Lower leg skin (tissue), 4 donors: Measurements from ENCODE around the gene WDR75. TPM values are rescaled to one million over a fixed set of nuclear protein-coding genes. Genes with fewer than 3 reads are reported as not detected.

Experiments used
- DNase-seq, 2 donors: peaks; one replicate each; pipeline ENCODE4 v3.0.0-alpha.2; 2019; ENCODE audit warnings: low spot score in 2 of 2
- H3K4me3 ChIP-seq: fragments of 200-600 bp; sonication (generic); 2 replicates; pipeline ENCODE4 v1.5.1; 2017; ENCODE audit warnings: mild to moderate bottlenecking, low read depth; ENCODE audit not compliant: poor library complexity, severe bottlenecking
- POLR2A ChIP-seq, 2 donors: fragments of 450-650 bp; IDR thresholded peaks; one replicate each; pipeline ENCODE4 v1.6.1; 2016 to 2017; ENCODE audit warnings: antibody characterized with exemption in 2 of 2, mild to moderate bottlenecking in 1 of 2, moderate library complexity in 1 of 2
- WGBS, 2 donors: methylation state at CpG; one replicate each; pipeline ENCODE4 v1.1.5; 2018; 5-methylcytosine and 5-hydroxymethylcytosine counted together
- intact Hi-C: fragments of 100-400 bp; cut with DNase I; formaldehyde crosslinking; loops from one replicate; pipeline ENCODE4 v1.15.0; 2023; ENCODE audit warnings: low total_unique reads
- total RNA-seq, 4 donors: library from RNA; depleted of rRNA; stranded (reverse); fragments of >200 nt; gene quantifications; one replicate each; pipeline ENCODE4 v1.1.0, GENCODE V29; 2016
- TF ChIP-seq, protein P1 (sequence below), 3 donors: fragments of 450-650 bp; IDR thresholded peaks; one replicate each; pipeline ENCODE4 v1.5.1; 2016; ENCODE audit warnings: antibody characterized with exemption in 3 of 3, mild to moderate bottlenecking in 3 of 3, moderate library complexity in 2 of 3

Gene WDR75
- total RNA-seq, 4 donors from 2014 or later = 20.8 to 38.1 (median 26.4) TPM

DNA sequence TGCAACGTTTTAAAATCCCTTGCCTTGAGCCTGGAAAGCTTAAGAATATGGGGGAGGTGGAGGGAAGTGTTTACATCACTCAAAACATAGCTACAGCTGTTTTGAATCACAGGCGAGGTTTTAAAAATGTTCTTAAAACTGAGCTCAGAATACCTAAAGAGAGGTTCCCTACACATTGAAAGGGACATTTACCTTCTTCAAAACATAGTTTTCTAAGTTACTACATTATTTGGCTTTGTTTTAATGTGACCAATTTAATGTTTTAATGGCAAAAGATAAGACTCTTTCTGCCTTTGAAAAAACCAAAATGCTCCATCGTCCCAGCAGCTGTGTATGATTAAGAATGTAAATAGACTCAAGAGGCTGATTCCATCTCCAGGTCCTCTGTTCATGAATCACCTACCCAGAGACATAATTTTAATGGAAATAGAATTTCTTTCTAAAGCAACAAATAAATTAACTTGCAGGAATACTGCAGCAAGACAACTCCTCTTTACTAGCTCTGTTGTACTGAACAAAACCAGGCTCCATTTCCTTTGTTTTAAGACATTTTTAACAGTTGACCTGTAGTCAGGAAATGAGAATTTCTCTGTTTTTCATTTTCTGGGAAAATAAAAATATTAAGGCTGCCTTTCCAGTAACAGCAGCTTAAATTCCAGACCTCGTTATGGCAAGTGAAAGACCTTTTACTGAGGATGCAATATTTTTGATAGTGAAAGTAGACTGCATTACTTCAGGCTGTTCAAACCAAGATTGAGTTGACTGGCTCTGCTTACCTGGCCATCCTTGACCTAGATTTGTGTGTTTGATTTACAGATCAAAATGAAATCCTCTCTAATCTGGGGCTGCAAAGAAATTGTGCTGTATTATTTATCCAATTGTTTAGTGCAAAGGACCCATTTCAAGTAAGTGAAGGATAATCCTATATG is 33.7 kb upstream of the WDR75 start:
- TF ChIP-seq POLR2A (IDR thresholded peaks at IDR 0.05) = no peak
- TF ChIP-seq, protein P1, sequence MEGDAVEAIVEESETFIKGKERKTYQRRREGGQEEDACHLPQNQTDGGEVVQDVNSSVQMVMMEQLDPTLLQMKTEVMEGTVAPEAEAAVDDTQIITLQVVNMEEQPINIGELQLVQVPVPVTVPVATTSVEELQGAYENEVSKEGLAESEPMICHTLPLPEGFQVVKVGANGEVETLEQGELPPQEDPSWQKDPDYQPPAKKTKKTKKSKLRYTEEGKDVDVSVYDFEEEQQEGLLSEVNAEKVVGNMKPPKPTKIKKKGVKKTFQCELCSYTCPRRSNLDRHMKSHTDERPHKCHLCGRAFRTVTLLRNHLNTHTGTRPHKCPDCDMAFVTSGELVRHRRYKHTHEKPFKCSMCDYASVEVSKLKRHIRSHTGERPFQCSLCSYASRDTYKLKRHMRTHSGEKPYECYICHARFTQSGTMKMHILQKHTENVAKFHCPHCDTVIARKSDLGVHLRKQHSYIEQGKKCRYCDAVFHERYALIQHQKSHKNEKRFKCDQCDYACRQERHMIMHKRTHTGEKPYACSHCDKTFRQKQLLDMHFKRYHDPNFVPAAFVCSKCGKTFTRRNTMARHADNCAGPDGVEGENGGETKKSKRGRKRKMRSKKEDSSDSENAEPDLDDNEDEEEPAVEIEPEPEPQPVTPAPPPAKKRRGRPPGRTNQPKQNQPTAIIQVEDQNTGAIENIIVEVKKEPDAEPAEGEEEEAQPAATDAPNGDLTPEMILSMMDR (IDR thresholded peaks at IDR 0.05) = no peak
- no peak for DNase-seq
- intact Hi-C loops = no loop called here
- no peak overlapping the region for H3K4me3 ChIP-seq
- 26 to 29% methylated on average over 4 of the region's 4 CpGs for WGBS, 2 donors

DNA sequence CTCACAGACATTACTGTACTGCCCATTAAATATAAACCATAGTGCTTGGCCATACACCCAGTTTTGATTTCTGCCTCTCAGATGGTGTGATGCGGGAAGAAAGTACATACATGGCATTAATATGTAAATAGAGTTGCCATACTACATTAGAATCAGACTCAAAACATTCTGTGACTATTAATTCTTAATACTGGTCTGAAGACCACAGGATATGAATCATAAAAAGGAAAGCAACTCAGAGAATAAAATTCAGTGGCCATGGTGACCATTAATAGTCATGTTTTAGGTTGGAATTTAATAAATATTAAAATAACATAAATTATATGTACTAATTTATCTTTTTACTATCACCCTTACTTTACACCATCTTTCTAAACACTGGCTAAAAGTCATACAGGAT is 33.0 kb upstream of the WDR75 start:
- 88% methylated on average over 1 of the region's 1 CpG for WGBS, 2 donors
- intact Hi-C loops = no loop called here
- no peak for TF ChIP-seq POLR2A (IDR thresholded peaks at IDR 0.05)
- TF ChIP-seq, protein P1 (IDR thresholded peaks at IDR 0.05) = no peak
- no peak for DNase-seq
- H3K4me3 ChIP-seq = no peak overlapping the region

DNA sequence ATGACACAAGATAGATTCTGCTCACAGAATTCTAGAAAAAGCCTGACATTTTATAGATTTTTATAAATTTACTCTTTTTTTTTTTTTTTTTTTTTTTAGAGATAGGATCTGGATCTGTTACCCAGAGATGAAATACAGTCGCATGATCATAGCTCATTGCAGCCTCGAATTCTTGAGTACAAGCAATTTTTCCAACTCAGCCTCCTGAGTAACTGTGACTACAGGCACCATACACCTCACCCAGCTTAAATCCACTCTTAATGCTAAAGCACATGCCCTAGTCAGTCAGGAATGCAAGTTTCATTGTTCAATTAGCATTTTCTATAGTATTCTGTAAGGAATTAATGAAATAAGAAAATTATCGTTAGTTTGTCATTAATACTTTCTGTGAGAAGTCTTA is 32.1 kb upstream of the WDR75 start:
- 90 to 92% methylated on average over 3 of the region's 3 CpGs for WGBS, 2 donors
- TF ChIP-seq POLR2A (IDR thresholded peaks at IDR 0.05) = no peak
- TF ChIP-seq, protein P1 (IDR thresholded peaks at IDR 0.05) = no peak
- DNase-seq = no peak
- no peak overlapping the region for H3K4me3 ChIP-seq
- intact Hi-C loops = no loop called here

DNA sequence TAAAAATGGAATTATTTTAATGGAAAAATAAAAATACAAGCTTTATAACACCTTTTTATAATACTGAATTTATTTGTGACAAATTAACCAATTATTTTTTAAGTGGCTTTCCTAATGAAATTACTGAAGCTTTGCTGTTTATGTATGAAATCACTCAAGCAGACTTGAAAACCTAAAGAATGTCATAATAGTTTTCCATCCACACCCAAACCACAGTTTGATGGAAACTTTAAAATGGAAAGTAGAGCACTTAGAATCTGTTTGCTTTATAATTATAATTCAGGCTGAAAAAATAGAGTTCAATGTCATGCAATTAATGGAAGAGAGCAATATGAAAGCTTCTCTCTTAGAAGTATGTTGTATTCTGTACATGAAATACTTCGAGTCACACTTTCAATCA is 31.6 kb upstream of the WDR75 start:
- 88 to 91% methylated on average over 1 of the region's 1 CpG for WGBS, 2 donors
- intact Hi-C loops = loop anchor here (5.0 to 10.0 kb wide), 2 partner anchors 315 to 1907 kb away; no protein-coding TSS in a partner anchor
- TF ChIP-seq, protein P1 (IDR thresholded peaks at IDR 0.05) = no peak
- no peak for TF ChIP-seq POLR2A (IDR thresholded peaks at IDR 0.05)
- DNase-seq = no peak
- H3K4me3 ChIP-seq = no peak overlapping the region

DNA sequence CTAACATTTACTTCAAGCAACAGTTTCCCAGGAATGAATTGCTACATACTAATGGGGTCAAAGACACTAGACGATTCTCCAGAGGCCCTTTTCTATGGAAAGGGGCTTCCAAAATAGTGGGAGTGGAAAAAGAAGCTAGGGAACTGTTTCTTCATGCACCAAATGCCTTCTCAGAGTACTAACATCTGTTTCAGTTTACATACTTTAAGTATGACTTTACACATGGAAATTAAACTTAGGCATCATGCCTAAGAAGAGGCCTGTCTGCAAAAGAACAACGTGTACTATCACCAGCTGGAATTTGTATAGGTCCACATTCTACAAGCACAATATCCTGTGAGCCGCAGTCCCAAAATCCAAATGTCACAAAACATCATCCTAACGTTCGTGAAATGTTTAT is 29.4 kb upstream of the WDR75 start:
- intact Hi-C loops = loop anchor here (5.0 to 10.0 kb wide), 2 partner anchors 317 to 1910 kb away; no protein-coding TSS in a partner anchor
- no peak overlapping the region for H3K4me3 ChIP-seq
- 22 to 23% methylated on average over 5 of the region's 5 CpGs for WGBS, 2 donors
- TF ChIP-seq, protein P1 (IDR thresholded peaks at IDR 0.05) = no peak
- no peak for TF ChIP-seq POLR2A (IDR thresholded peaks at IDR 0.05)
- DNase-seq = peak in 1 of 2 donors; percentile 24
